Measurements from ENCODE around the gene EPHA3. TPM values are rescaled to one million over a fixed set of nuclear protein-coding genes. Genes with fewer than 3 reads are reported as not detected.

EPHA3 gene
- total RNA-seq, 2 experiments from 2014 or later: not detected

DNA sequence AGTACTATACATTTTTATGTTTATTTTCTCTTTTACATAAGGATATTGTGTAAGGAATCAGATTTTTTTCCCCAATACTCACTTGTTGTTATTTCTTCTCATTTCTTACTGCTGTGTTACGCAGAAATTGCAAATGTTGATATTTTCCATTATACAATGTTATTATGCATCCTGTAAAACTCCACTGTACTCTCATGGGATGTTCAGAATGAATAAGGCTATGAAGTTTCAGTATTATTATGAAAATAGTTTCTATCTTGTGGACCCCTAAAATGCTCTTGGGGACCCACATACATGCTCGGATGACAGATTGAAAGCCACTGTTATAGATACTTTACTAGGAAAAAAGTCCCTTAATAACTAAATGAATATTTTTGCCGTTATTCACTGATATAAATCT, 329.4 kb downstream of the EPHA3 start:
- no peak for ATAC-seq (ENCODE audit: poor library complexity)
- TF ChIP-seq CTCF (IDR thresholded peaks at IDR 0.05): no peak
- Mint-ChIP-seq H3K4me3 (no peak overlapping the region), H3K27ac (no peak overlapping the region), H3K9me3 (peaks cover 6% of the 10 kb centered on the region), H3K4me1 (ENCODE audit: low read depth) (no peaks in the 10 kb centered on the region), H3K36me3 (ENCODE audit: low read depth) (no peaks in the 10 kb centered on the region), H3K27me3 (no peaks in the 10 kb centered on the region)
- DNase-seq: no peak
- POLR2A ChIA-PET: no interaction called here
- no peaks in the 10 kb centered on the region for H3K27me3 ChIP-seq (ENCODE audit: control insufficient read depth in 1 of 2, insufficient read depth in 2 of 2, low read length in 2 of 2)
- H3K27ac ChIP-seq (ENCODE audit: low read depth in 1 of 2, low read length in 2 of 2): no peak overlapping the region
- no peak overlapping the region for H3K4me3 ChIP-seq (ENCODE audit: low read length)
- no peaks in the 10 kb centered on the region for H3K4me1 ChIP-seq (ENCODE audit: insufficient read depth, low read length)
- CTCF ChIA-PET: no interaction called here
- H3K9me3 ChIP-seq (ENCODE audit: control insufficient read depth in 1 of 2, insufficient read depth in 1 of 2, low read length in 2 of 2): peaks cover 0 to 4% of the 10 kb centered on the region in 2 experiments
- no peaks in the 10 kb centered on the region for H3K36me3 ChIP-seq (ENCODE audit: insufficient read depth, low read length)
- intact Hi-C loops (cut with DNase I, micrococcal nuclease): no loop called here

GRCh38 chr3:89440386-89440785, 333.0 kb downstream of the EPHA3 start:
- H3K4me1 Mint-ChIP-seq (ENCODE audit: low read depth): no peaks in the 10 kb centered on the region
- ATAC-seq (ENCODE audit: poor library complexity) (no peak), DNase-seq (no peak)
- ChIA-PET POLR2A (no interaction called here), CTCF (no interaction called here)
- H3K27ac ChIP-seq (ENCODE audit: low read depth in 1 of 2, low read length in 2 of 2): no peak overlapping the region
- no peak overlapping the region for H3K4me3 Mint-ChIP-seq
- no peaks in the 10 kb centered on the region for H3K36me3 Mint-ChIP-seq (ENCODE audit: low read depth)
- H3K9me3 Mint-ChIP-seq: peaks cover 4% of the 10 kb centered on the region
- H3K4me1 ChIP-seq (ENCODE audit: insufficient read depth, low read length): no peaks in the 10 kb centered on the region
- H3K27ac Mint-ChIP-seq: no peak overlapping the region
- H3K27me3 Mint-ChIP-seq: no peaks in the 10 kb centered on the region
- intact Hi-C loops (cut with DNase I, micrococcal nuclease): no loop called here
- H3K9me3 ChIP-seq (ENCODE audit: control insufficient read depth in 1 of 2, insufficient read depth in 1 of 2, low read length in 2 of 2): peaks cover 0 to 4% of the 10 kb centered on the region in 2 experiments
- no peak for TF ChIP-seq CTCF (IDR thresholded peaks at IDR 0.05)
- H3K27me3 ChIP-seq (ENCODE audit: control insufficient read depth in 1 of 2, insufficient read depth in 2 of 2, low read length in 2 of 2): no peaks in the 10 kb centered on the region
- no peak overlapping the region for H3K4me3 ChIP-seq (ENCODE audit: low read length)
- H3K36me3 ChIP-seq (ENCODE audit: insufficient read depth, low read length): no peaks in the 10 kb centered on the region

- Histone ChIP-seq H3K27me3 (ENCODE audit: control insufficient read depth in 1 of 2, insufficient read depth in 2 of 2, low read length in 2 of 2) (no peaks in the 10 kb centered on the region), H3K9me3 (ENCODE audit: control insufficient read depth in 1 of 2, insufficient read depth in 1 of 2, low read length in 2 of 2) (peaks cover 0 to 4% of the 10 kb centered on the region in 2 experiments), H3K4me1 (ENCODE audit: insufficient read depth, low read length) (no peaks in the 10 kb centered on the region), H3K27ac (ENCODE audit: low read depth in 1 of 2, low read length in 2 of 2) (no peak overlapping the region), H3K36me3 (ENCODE audit: insufficient read depth, low read length) (no peaks in the 10 kb centered on the region), H3K4me3 (ENCODE audit: low read length) (no peak overlapping the region)
- ChIA-PET POLR2A (no interaction called here), CTCF (no interaction called here)
- TF ChIP-seq CTCF (IDR thresholded peaks at IDR 0.05): no peak
- Mint-ChIP-seq H3K27me3 (no peaks in the 10 kb centered on the region), H3K4me1 (ENCODE audit: low read depth) (no peaks in the 10 kb centered on the region), H3K9me3 (peaks cover 9% of the 10 kb centered on the region), H3K36me3 (ENCODE audit: low read depth) (no peaks in the 10 kb centered on the region), H3K4me3 (no peak overlapping the region), H3K27ac (no peak overlapping the region)
- no peak for ATAC-seq (ENCODE audit: poor library complexity)
- DNase-seq: no peak
- intact Hi-C loops (cut with DNase I, micrococcal nuclease): no loop called here
Measured at GRCh38 chr3:89441141-89441540, 333.7 kb downstream of the EPHA3 start.

All from CD4-positive, alpha-beta T cell (primary cell).